Kidney (tissue), 14 donors: Measurements from ENCODE around the gene RILP. TPM values are rescaled to one million over a fixed set of nuclear protein-coding genes. Genes with fewer than 3 reads are reported as not detected.

Experiments
- DNase-seq, 5 donors: peaks; one replicate each; pipeline ENCODE4 v3.0.0-alpha.2; 2013 to 2020
- FAIRE-seq: peaks from 2 replicates; lab custom pipeline; 2012; peaks lifted over from hg19 to GRCh38; lab: Jason Lieb, UNC
- H3K27ac ChIP-seq, 2 donors: one replicate each; pipeline ENCODE4 v1.7.0; 2013; ENCODE audit warnings: low read depth in 2 of 2, low read length in 2 of 2, inconsistent platforms in 1 of 2
- H3K27me3 ChIP-seq: one replicate; pipeline ENCODE4 v1.7.1; 2013; ENCODE audit warnings: low read length, inconsistent platforms; ENCODE audit not compliant: control insufficient read depth, insufficient read depth
- H3K36me3 ChIP-seq, 3 donors: one replicate each; pipeline versions ENCODE4 v1.7.0 to v1.7.1; 2013; ENCODE audit warnings: low read length in 3 of 3, control low read depth in 1 of 3, inconsistent platforms in 1 of 3; ENCODE audit not compliant: insufficient read depth in 3 of 3, control insufficient read depth in 2 of 3
- H3K4me1 ChIP-seq, 3 donors: one replicate each; pipeline versions ENCODE4 v1.7.0 to v1.7.1; 2013; ENCODE audit warnings: low read length in 3 of 3, inconsistent platforms in 1 of 3, low read depth in 1 of 3; ENCODE audit not compliant: control insufficient read depth in 2 of 3, insufficient read depth in 2 of 3
- H3K4me3 ChIP-seq, 3 donors: one replicate each; pipeline versions ENCODE4 v1.7.0 to v1.8.1; 2013; ENCODE audit warnings: low read length in 3 of 3, control low read depth in 1 of 3, inconsistent platforms in 1 of 3
- H3K9ac ChIP-seq, 3 donors: one replicate each; pipeline versions ENCODE4 v1.7.0 to v1.7.1; 2013; ENCODE audit warnings: low read length in 3 of 3, control low read depth in 1 of 3, inconsistent platforms in 1 of 3
- H3K9me3 ChIP-seq, 3 donors: one replicate each; pipeline versions ENCODE4 v1.7.0 to v1.7.1; 2013; ENCODE audit warnings: low read length in 3 of 3, control low read depth in 1 of 3, inconsistent platforms in 1 of 3; ENCODE audit not compliant: control insufficient read depth in 2 of 3, insufficient read depth in 1 of 3
- intact Hi-C: fragments of 100-400 bp; cut with DNase I; formaldehyde crosslinking; loops from one replicate; pipeline ENCODE4 v1.11.1; 2022
- polyA plus RNA-seq: library from polyadenylated mRNA; stranded (reverse); fragments of 350-450 nt; fragmentation: Illumina TruSeq; extraction: RNeasy Lipid Tissue Mini Kit (QIAGEN cat#74804); gene quantifications from one replicate; pipeline ENCODE4 v1.2.3, GENCODE V29; 2014; ENCODE audit warnings: low read depth, low replicate concordance; ENCODE audit not compliant: insufficient read depth
- total RNA-seq: library from RNA; stranded (reverse); fragmentation: NEBNext Ultra II Directional; extraction: Animal tissue kit (Norgen Biotek cat#: 25700); gene quantifications from one replicate; pipeline ENCODE4 v1.2.1, GENCODE V29; 2021
- TF ChIP-seq, protein P1 (sequence below): IDR thresholded peaks from 3 replicates; pipeline ENCODE4 v1.5.1; 2012; ENCODE audit warnings: mild to moderate bottlenecking, moderate library complexity, borderline replicate concordance; ENCODE audit not compliant: insufficient read depth; ENCODE audit errors: extremely low read depth
- donor health status: control.
- donor health status: control.
- donor health status: control.
- donor health status: control.
- donor health status: control.
- donor health status: DM: yes; HTN: yes; CAD: no.
- donor health status: Normal renal cell carcinoma (clear cell type).

RILP gene
- total and polyA plus RNA-seq, 2 donors from 2014 or later = 17.1 to 26.6 TPM

DNA sequence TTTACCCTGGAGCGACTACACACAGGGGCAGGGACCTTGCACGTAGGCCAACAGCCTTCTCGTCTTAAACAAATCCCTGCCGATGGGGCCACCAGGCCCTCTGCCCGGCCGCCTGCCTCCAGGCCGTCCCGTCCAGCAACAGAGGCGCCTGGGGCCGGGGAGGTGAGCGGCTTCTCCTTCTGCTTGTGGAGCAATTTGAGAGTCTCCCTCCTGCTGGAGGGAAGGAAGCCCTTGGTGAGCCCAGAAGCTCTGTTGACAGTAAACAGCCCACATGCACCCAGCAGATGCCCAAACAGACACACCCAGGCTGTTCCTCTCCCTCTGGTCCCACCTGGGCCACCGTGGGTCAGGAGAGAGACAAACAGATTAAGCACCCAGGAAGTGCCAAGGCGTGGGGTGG lies 29.2 kb downstream of the RILP start:
- Histone ChIP-seq H3K4me3 (no peak overlapping the region), H3K9me3 (no peaks in the 10 kb centered on the region), H3K27me3 (no peaks in the 10 kb centered on the region), H3K27ac (peak overlapping the region in 1 of 2 donors; percentile 81), H3K4me1 (peaks cover 0 to 26% (median 18%) of the 10 kb centered on the region in 3 donors), H3K36me3 (peaks cover 0 to 19% (median 7%) of the 10 kb centered on the region in 3 donors), H3K9ac (peak overlapping the region in 1 of 3 donors; percentile 26)
- DNase-seq = no peak
- intact Hi-C loops = no loop called here
- TF ChIP-seq, protein P1, sequence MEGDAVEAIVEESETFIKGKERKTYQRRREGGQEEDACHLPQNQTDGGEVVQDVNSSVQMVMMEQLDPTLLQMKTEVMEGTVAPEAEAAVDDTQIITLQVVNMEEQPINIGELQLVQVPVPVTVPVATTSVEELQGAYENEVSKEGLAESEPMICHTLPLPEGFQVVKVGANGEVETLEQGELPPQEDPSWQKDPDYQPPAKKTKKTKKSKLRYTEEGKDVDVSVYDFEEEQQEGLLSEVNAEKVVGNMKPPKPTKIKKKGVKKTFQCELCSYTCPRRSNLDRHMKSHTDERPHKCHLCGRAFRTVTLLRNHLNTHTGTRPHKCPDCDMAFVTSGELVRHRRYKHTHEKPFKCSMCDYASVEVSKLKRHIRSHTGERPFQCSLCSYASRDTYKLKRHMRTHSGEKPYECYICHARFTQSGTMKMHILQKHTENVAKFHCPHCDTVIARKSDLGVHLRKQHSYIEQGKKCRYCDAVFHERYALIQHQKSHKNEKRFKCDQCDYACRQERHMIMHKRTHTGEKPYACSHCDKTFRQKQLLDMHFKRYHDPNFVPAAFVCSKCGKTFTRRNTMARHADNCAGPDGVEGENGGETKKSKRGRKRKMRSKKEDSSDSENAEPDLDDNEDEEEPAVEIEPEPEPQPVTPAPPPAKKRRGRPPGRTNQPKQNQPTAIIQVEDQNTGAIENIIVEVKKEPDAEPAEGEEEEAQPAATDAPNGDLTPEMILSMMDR = no peak
- no peak for FAIRE-seq

DNA sequence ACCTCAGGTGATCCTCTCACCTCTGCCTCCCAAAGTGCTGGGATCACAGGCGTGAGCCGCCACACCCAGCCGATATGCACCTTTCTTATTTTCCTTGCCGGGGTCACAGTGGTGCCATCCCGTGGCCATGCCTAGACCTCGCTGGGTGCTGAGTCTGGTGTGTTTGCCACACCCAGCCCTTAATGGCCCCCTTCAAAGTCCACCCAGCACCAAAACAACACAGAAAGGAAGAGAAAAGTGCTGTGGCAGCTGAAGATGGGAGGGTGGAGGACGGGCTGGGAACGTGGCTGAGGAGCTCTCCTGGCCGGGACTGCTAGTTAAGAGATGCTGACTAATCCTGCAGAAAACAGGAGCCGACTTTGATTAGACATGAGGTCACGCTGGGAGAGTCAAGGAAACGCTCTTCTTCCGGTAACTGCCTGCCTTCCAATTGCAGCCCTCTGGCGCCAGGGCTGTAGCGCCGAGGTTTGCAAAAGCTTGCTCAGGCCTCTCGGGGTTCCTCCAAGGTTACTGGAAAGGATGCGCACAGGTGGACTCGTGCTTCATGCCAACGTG lies 32.0 kb downstream of the RILP start:
- DNase-seq = peak in 1 of 5 donors; percentile 47
- Histone ChIP-seq H3K9ac (no peak overlapping the region), H3K27me3 (no peaks in the 10 kb centered on the region), H3K4me1 (peaks cover 0 to 15% (median 15%) of the 10 kb centered on the region in 3 donors), H3K36me3 (peaks cover 0 to 33% (median 6%) of the 10 kb centered on the region in 3 donors), H3K9me3 (no peaks in the 10 kb centered on the region), H3K4me3 (no peak overlapping the region), H3K27ac (peak overlapping the region in 1 of 2 donors; percentile 80)
- intact Hi-C loops = no loop called here
- TF ChIP-seq, protein P1 = no peak
- FAIRE-seq = no peak

DNA sequence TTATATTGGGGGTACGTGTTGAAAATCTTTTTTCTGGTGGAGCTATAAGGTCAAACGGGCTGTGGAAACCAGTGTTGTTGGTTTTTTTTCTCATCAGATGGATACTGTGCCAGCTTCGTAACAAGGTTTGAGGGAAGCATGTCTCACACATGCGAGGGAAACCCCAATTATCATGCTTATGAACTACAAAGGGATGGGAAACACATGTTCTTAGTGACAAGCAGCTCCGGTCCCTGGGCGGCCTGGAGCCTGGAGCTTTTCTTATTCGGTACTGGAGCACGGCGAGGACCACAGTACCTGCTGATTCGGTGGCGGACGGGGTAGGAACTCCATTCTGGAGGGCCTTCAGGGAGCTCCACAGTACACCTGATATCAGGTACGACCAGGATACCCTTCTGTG lies 33.6 kb downstream of the RILP start:
- H3K9me3 ChIP-seq = no peaks in the 10 kb centered on the region
- peaks cover 0 to 8% (median 8%) of the 10 kb centered on the region in 3 donors for H3K4me1 ChIP-seq
- intact Hi-C loops = no loop called here
- H3K27me3 ChIP-seq = no peaks in the 10 kb centered on the region
- FAIRE-seq (no peak), DNase-seq (no peak)
- no peak overlapping the region for H3K4me3 ChIP-seq
- no peak overlapping the region for H3K9ac ChIP-seq
- peaks cover 0 to 31% (median 8%) of the 10 kb centered on the region in 3 donors for H3K36me3 ChIP-seq
- no peak overlapping the region for H3K27ac ChIP-seq
- TF ChIP-seq, protein P1 = no peak

DNA sequence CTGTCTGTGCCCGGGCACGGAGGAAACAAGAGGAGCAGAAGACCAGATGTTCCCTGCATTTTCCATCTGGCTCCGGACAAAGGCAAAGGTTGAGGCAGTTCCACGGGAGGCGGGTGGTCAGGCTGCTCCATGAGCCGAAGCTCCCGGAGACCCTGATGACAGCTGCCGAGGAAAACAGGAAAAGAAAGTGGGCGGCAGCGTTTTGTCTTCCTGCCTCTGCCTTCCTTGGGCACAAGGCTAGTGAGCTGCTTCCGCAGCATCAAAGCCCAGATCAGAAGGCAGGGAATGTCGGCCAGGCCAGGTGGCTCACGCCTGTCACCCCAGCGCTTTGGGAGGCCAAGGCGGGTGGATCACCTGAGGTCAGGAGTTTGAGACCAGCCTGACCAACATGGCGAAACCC lies 37.3 kb downstream of the RILP start:
- Histone ChIP-seq H3K9me3 (no peaks in the 10 kb centered on the region), H3K4me3 (no peak overlapping the region), H3K27me3 (no peaks in the 10 kb centered on the region), H3K27ac (no peak overlapping the region), H3K36me3 (peaks cover 0 to 29% (median 8%) of the 10 kb centered on the region in 3 donors), H3K9ac (no peak overlapping the region), H3K4me1 (peaks cover 0 to 9% (median 7%) of the 10 kb centered on the region in 3 donors)
- intact Hi-C loops = no loop called here
- TF ChIP-seq, protein P1 = no peak
- DNase-seq (peak in 1 of 5 donors; percentile 34), FAIRE-seq (no peak)
